ENCODE data around the gene KIFBP. TPM values are rescaled to one million over a fixed set of nuclear protein-coding genes. Genes with fewer than 3 reads are reported as not detected.

The KIFBP gene
- total RNA-seq, 1 experiment from 2014 or later: 44.7 TPM

GRCh38 chr10:69005704-69006485 is 17.3 kb downstream of the KIFBP start:
- no peak for TF ChIP-seq CTCF (conservative IDR thresholded peaks at IDR 0.05)
- H2BK15ac ChIP-seq (ENCODE audit: low read depth, low read length): no peak overlapping the region
- no peak overlapping the region for H3K18ac ChIP-seq (ENCODE audit: insufficient read length, low read depth, low read length)
- no peaks in the 10 kb centered on the region for H4K20me1 ChIP-seq (ENCODE audit: control insufficient read depth, insufficient read depth, insufficient read length)
- DNase-seq: no peak
- no peak overlapping the region for H2BK20ac ChIP-seq (ENCODE audit: low read depth, low read length, poor library complexity, severe bottlenecking)
- WGBS (ENCODE audit: extremely low coverage, insufficient read length, low lambda C conversion rate): no CpG with 5 or more reads among the region's 6 CpGs
- Mint-ChIP-seq H3K27me3 (ENCODE audit: low read depth) (no peaks in the 10 kb centered on the region), H3K27ac (no peak overlapping the region), H3K9me3 (no peaks in the 10 kb centered on the region), H3K36me3 (ENCODE audit: insufficient read depth in 1 of 3, low read depth in 3 of 3) (peaks cover under 1 to 38% (median 34%) of the 10 kb centered on the region in 3 experiments; a peak in 5 of 7 replicates), H3K4me3 (no peak overlapping the region), H3K4me1 (no peaks in the 10 kb centered on the region)
- H2BK120ac ChIP-seq (ENCODE audit: low read depth, low read length, poor library complexity, severe bottlenecking): no peak overlapping the region
- no peak overlapping the region for H4K91ac ChIP-seq (ENCODE audit: insufficient read length, low read depth, low read length)
- no peaks in the 10 kb centered on the region for H3K27me3 ChIP-seq (ENCODE audit: insufficient read depth, low read length)
- no peak overlapping the region for H3K9ac ChIP-seq (ENCODE audit: extremely low read depth, insufficient read length, low read length)
- H4K8ac ChIP-seq (replicated peaks; ENCODE audit: insufficient read length, low read depth, low read length): no peak overlapping the region
- no peak overlapping the region for H2BK5ac ChIP-seq (ENCODE audit: insufficient read length, low read length)
- H2BK12ac ChIP-seq (ENCODE audit: insufficient read length, low read depth, low read length): no peak overlapping the region
- H2AFZ ChIP-seq (ENCODE audit: low read length): no peak overlapping the region
- no peak overlapping the region for H2AK5ac ChIP-seq (ENCODE audit: insufficient read length, low read length)
- no peak overlapping the region for H3T11ph ChIP-seq (ENCODE audit: low read length)
- no peak overlapping the region for H3K14ac ChIP-seq (ENCODE audit: insufficient read depth, low read length)
- no peak overlapping the region for H4K5ac ChIP-seq (ENCODE audit: insufficient read length, low read depth, low read length)
- H3K4me1 ChIP-seq (ENCODE audit: insufficient read depth, low read length): no peaks in the 10 kb centered on the region
- H3K4ac ChIP-seq (ENCODE audit: low read depth, low read length): no peak overlapping the region
- no peaks in the 10 kb centered on the region for H3K79me1 ChIP-seq (ENCODE audit: insufficient read depth, low read depth, low read length, poor library complexity, severe bottlenecking)
- no peaks in the 10 kb centered on the region for H3K23me2 ChIP-seq (ENCODE audit: insufficient read length, low read depth, low read length, poor library complexity, severe bottlenecking)
- H3K79me2 ChIP-seq (ENCODE audit: insufficient read depth, low read length): no peaks in the 10 kb centered on the region
- H3K56ac ChIP-seq (ENCODE audit: insufficient read length, low read depth, low read length): no peak overlapping the region
- no peak overlapping the region for H3K27ac ChIP-seq (ENCODE audit: insufficient read length, low read depth, low read length)
- no peaks in the 10 kb centered on the region for H3K9me3 ChIP-seq (ENCODE audit: control insufficient read depth, low read depth, low read length)
- no peak overlapping the region for H3K23ac ChIP-seq (ENCODE audit: insufficient read length, low read depth, low read length)
- H3K4me2 ChIP-seq (ENCODE audit: insufficient read depth, insufficient read length, low read length): no peak overlapping the region
